Measurements from ENCODE around the gene ITIH4.

DNA sequence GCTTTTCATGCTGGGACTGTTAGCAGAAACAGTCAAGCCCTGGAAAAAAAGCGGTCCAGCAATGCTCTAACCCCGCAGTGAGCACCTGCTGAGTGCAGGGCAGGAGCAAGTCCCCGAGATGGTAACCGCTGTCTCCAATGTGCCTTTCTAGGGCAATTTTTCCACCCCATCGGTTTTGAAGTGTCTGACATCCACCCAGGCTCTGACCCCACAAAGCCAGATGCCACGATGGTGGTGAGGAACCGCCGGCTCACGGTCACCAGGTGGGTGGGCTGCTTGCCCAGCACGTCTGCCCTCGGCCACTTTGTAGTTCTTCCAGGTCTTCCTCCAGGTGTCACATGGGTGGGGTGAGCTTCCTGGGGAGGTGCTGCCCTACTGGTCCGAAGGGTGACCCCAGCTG is 39.1 kb downstream of the ITIH4 start:
- TF ChIP-seq, protein P1, sequence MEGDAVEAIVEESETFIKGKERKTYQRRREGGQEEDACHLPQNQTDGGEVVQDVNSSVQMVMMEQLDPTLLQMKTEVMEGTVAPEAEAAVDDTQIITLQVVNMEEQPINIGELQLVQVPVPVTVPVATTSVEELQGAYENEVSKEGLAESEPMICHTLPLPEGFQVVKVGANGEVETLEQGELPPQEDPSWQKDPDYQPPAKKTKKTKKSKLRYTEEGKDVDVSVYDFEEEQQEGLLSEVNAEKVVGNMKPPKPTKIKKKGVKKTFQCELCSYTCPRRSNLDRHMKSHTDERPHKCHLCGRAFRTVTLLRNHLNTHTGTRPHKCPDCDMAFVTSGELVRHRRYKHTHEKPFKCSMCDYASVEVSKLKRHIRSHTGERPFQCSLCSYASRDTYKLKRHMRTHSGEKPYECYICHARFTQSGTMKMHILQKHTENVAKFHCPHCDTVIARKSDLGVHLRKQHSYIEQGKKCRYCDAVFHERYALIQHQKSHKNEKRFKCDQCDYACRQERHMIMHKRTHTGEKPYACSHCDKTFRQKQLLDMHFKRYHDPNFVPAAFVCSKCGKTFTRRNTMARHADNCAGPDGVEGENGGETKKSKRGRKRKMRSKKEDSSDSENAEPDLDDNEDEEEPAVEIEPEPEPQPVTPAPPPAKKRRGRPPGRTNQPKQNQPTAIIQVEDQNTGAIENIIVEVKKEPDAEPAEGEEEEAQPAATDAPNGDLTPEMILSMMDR (IDR thresholded peaks at IDR 0.05) = no peak
- no peak for TF ChIP-seq EZH2 (IDR thresholded peaks at IDR 0.05)
